GM19468 (cell line): ENCODE results near the gene STAT3.
"Not testable (repeated sequence)": the region's sequence is repeated elsewhere in the genome, so short reads cannot be mapped to it uniquely, and the experiment has no call there.

Source experiments
- ATAC-seq: cut with Tn5 transposase; IDR thresholded peaks from one replicate; pipeline ENCODE4 v1.9.1; 2021; ENCODE audit warnings: mild to moderate bottlenecking, moderate library complexity, moderate number of reproducible peaks; ENCODE audit not compliant: unreplicated experiment; ENCODE audit errors: extremely low read depth

STAT3 gene

GRCh38 chr17:42388381-42389134 lies at the start of gene STAT3:
STAT3 (minus strand) TSS chr17:42388442; CDS start chr17:42348516, 39,926 bp downstream.
- ATAC-seq, result peak; percentile 89

GRCh38 chr17:42436391-42436790 lies 48.1 kb upstream of the STAT3 start:
- ATAC-seq, result no peak

- ATAC-seq, result no peak
Observed at GRCh38 chr17:42431758-42432161, 43.5 kb upstream of the STAT3 start.

- ATAC-seq, result no peak
Observed at GRCh38 chr17:42429726-42430447, 41.6 kb upstream of the STAT3 start.

- no peak for ATAC-seq
Observed at GRCh38 chr17:42428141-42428944, 40.1 kb upstream of the STAT3 start.

GRCh38 chr17:42424991-42425610 lies 36.9 kb upstream of the STAT3 start:
- no peak for ATAC-seq

GRCh38 chr17:42423766-42424165 lies 35.5 kb upstream of the STAT3 start:
- no peak for ATAC-seq

- no peak for ATAC-seq
Observed at GRCh38 chr17:42422958-42423712, 34.9 kb upstream of the STAT3 start, which contains the start of gene CAVIN1. CAVIN1 (minus strand) TSS chr17:42423256; CDS start chr17:42423097, 159 bp downstream.

- ATAC-seq, result no peak
Observed at GRCh38 chr17:42422412-42422957, 34.2 kb upstream of the STAT3 start.

GRCh38 chr17:42421507-42422338 lies 33.5 kb upstream of the STAT3 start:
- ATAC-seq, result no peak

GRCh38 chr17:42421136-42421506 lies 32.9 kb upstream of the STAT3 start:
- no peak for ATAC-seq

GRCh38 chr17:42417981-42418380 lies 29.7 kb upstream of the STAT3 start:
- not testable (repeated sequence) for ATAC-seq

- ATAC-seq, result no peak
Observed at GRCh38 chr17:42414704-42415409, 26.6 kb upstream of the STAT3 start.

- ATAC-seq, result no peak
Observed at GRCh38 chr17:42413464-42414040, 25.3 kb upstream of the STAT3 start.

- ATAC-seq, result no peak
Observed at GRCh38 chr17:42411905-42412679, 23.9 kb upstream of the STAT3 start.

GRCh38 chr17:42411361-42411760 lies 23.1 kb upstream of the STAT3 start:
- no peak for ATAC-seq

GRCh38 chr17:42410319-42410685 lies 22.1 kb upstream of the STAT3 start:
- ATAC-seq, result no peak
